ENCODE results near the gene TRIM62. TPM values are rescaled to one million over a fixed set of nuclear protein-coding genes. Genes with fewer than 3 reads are reported as not detected.

Gene TRIM62
- total RNA-seq, 2 donors from 2014 or later: 4.1 to 8.1 TPM

DNA sequence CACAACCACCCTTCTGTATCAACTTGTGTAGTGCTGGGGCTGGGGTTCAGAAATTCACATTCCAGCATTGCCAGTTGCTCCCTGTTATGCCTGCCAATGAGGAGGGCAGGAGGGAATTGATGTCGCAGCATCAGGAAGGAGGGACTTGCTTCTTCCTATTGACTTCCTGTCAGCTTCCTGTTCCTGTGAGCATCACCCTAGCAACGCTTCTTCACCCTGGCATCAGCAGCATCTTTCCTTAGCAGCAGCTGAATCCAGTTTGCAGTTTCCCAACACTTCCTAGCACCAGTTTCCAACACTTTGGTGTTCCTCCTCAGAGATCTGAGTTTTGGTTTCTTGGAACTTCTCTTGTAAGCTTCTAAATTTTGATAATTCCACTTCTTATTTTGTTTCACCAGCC is 8.9 kb upstream of the TRIM62 start:
- DNase-seq (no peak), ATAC-seq (replicated peaks in 1 of 2) (no peak)
- Mint-ChIP-seq H3K27ac (no peak overlapping the region), H3K36me3 (ENCODE audit: insufficient read depth in 2 of 2) (no peaks in the 10 kb centered on the region), H3K9me3 (no peaks in the 10 kb centered on the region), H3K27me3 (ENCODE audit: low read depth) (peaks cover 12% of the 10 kb centered on the region), H3K4me1 (ENCODE audit: low read depth) (no peaks in the 10 kb centered on the region), H3K4me3 (no peak overlapping the region)

DNA sequence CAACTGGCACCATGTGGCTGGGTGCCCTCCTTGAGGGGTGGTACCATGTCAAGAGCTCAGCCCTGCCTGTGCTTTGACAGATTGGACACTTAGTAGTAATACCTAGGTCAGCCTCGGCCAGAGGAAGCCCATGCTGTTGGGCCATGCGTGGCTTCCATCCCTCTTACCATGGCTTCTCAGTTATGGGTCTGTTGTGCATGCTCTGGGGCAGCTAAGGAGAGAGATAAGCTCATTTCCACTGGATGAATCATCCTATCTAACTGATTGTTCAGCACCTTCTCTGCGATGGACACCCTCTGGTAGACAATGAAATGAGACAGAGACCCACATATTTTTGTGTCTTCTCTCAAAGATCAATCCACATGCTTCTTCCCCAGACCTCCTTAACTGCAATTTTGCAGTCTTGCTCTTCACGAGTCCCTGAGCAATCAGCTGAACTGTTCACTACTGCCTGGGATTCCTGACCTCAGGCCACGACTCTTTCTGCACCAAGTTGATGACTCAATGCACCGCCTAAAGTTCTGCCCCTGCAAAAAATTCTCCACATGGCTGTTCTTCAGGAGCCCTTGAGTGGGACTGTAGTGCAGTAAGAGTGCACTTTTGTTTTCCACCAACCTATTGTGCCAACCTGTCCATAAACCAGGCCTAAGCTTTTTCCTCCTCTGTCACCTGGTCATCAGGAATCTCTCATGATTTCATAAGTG is 6.9 kb upstream of the TRIM62 start:
- H3K36me3 Mint-ChIP-seq (ENCODE audit: insufficient read depth in 2 of 2): no peaks in the 10 kb centered on the region
- H3K9me3 Mint-ChIP-seq: no peaks in the 10 kb centered on the region
- H3K27ac Mint-ChIP-seq: no peak overlapping the region
- DNase-seq (no peak), ATAC-seq (replicated peaks in 1 of 2) (no peak)
- H3K4me3 Mint-ChIP-seq: no peak overlapping the region
- peaks cover 16% of the 10 kb centered on the region for H3K27me3 Mint-ChIP-seq (ENCODE audit: low read depth)
- no peaks in the 10 kb centered on the region for H3K4me1 Mint-ChIP-seq (ENCODE audit: low read depth)

DNA sequence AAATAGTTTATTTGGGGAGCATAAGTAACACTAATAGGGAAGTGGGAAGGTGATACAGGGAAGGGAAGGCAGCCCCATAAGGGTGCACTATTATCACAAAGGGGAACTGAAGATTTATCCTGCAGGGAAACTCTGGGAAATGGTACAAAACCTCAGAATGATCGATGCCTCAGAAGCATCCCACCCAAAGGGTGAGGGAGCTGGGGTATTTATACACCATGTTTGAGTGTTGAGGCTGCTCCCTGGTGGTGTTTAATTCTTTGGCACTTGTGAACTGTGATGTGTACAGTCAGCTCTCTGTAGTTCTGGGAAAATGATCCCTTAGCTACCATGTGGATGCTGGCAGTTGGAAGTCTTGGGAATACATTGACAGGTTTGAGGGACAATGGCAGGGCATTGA is 5.1 kb upstream of the TRIM62 start:
- no peaks in the 10 kb centered on the region for H3K9me3 Mint-ChIP-seq
- H3K36me3 Mint-ChIP-seq (ENCODE audit: insufficient read depth in 2 of 2): no peaks in the 10 kb centered on the region
- no peak overlapping the region for H3K4me3 Mint-ChIP-seq
- no peak for ATAC-seq (replicated peaks in 1 of 2)
- DNase-seq: no peak
- H3K4me1 Mint-ChIP-seq (ENCODE audit: low read depth): peaks cover 9% of the 10 kb centered on the region
- no peak overlapping the region for H3K27ac Mint-ChIP-seq
- peaks cover 25% of the 10 kb centered on the region for H3K27me3 Mint-ChIP-seq (ENCODE audit: low read depth)

DNA sequence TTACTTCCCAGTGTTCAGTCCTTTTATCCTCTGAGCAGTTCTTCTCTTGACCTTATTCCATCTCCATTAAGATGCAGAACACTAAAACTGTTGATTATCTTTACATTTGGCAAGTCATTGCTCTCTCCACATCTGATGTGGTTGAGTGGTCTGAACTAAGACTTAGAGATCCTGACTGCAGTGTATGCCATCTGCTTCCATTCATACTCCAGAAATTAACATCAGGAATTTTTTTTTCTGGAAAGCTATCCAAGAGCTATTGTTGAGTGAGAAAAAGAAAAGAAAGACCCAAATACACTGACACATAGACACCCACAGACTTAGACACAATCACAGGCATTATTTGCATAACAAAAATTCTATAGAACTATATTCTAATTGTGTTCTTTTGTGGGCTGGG is 3.7 kb upstream of the TRIM62 start:
- H3K9me3 Mint-ChIP-seq: no peaks in the 10 kb centered on the region
- H3K36me3 Mint-ChIP-seq (ENCODE audit: insufficient read depth in 2 of 2): peaks cover 3% of the 10 kb centered on the region in 2 donors
- ATAC-seq (replicated peaks in 1 of 2) (no peak), DNase-seq (no peak)
- no peak overlapping the region for H3K4me3 Mint-ChIP-seq
- H3K27ac Mint-ChIP-seq: no peak overlapping the region
- peaks cover 15% of the 10 kb centered on the region for H3K4me1 Mint-ChIP-seq (ENCODE audit: low read depth)
- H3K27me3 Mint-ChIP-seq (ENCODE audit: low read depth): peaks cover 25% of the 10 kb centered on the region

DNA sequence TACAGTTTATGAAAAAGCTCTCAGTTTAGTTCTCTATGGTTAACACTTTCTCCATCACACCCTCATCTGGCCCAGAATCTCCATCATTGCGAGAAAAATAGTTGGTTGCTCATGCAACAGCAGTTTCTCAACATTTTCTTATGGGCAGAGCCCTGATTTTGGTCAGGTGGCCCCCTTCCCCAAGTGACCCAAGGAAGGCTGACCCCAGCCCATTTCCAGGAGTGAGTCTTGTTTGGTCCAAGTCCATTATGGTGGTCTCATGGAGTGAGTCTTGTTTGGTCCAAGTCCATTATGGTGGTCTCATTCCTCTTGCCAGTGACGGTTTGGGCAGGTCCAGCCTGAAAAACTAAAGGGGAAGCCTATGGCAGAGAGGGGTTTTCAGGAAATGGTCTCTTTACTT is 1.5 kb upstream of the TRIM62 start:
- H3K27ac Mint-ChIP-seq: no peak overlapping the region
- peaks cover 25% of the 10 kb centered on the region for H3K27me3 Mint-ChIP-seq (ENCODE audit: low read depth)
- no peaks in the 10 kb centered on the region for H3K9me3 Mint-ChIP-seq
- ATAC-seq (replicated peaks in 1 of 2) (no peak), DNase-seq (no peak)
- peak overlapping the region in 1 of 2 donors; percentile 33 for H3K4me3 Mint-ChIP-seq
- H3K36me3 Mint-ChIP-seq (ENCODE audit: insufficient read depth in 2 of 2): peaks cover 3% of the 10 kb centered on the region in 2 donors
- H3K4me1 Mint-ChIP-seq (ENCODE audit: low read depth): peaks cover 29% of the 10 kb centered on the region

DNA sequence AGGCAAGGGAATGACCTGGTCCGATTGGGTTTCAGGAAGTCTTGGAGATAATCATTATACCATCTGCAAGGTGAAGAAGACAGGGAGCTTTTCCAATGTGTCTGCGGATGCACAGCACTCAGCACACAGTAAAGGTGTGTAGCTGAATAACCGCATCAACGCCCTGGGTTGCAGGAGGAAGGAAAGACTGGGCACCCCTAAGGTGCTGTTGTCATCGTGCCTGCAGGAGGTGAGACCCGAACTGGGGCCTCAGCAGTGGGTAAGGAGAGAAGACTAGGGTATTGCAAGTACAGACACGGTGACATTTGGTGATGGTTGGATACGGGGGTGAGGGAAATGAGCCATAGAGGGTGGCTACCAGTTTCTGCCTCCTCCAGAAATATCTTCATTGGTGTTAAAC is 1.1 kb upstream of the TRIM62 start:
- Mint-ChIP-seq H3K4me3 (peak overlapping the region; percentile 83 to 93), H3K36me3 (ENCODE audit: insufficient read depth in 2 of 2) (peaks cover 3% of the 10 kb centered on the region in 2 donors), H3K27me3 (ENCODE audit: low read depth) (peaks cover 25% of the 10 kb centered on the region), H3K27ac (no peak overlapping the region), H3K4me1 (ENCODE audit: low read depth) (peaks cover 31% of the 10 kb centered on the region), H3K9me3 (no peaks in the 10 kb centered on the region)
- ATAC-seq (replicated peaks in 1 of 2): no peak
- no peak for DNase-seq

DNA sequence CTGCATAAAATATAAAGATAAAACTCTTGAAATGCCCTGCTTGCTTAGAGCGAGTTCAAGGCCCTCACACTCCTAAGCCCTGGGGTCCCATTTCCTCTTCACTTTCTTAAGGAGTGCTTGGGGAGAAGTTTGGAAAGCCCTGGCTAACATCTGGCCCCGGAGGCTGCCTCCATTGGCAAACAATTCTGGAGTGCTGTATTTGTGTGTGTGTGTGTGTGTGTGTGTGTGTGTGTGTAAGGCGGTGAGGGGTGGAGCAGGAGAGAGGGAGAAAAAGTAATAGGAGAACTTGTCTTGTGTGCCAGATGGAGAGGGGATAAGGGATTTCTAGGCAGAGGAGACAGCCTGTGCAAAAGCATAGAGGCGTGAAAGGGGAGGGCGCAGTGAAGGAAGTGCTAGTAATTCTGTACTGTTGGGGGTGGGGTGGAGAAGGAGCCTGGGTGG is 578 bp upstream of the TRIM62 start:
- Mint-ChIP-seq H3K4me1 (ENCODE audit: low read depth) (peaks cover 31% of the 10 kb centered on the region), H3K4me3 (peak overlapping the region; percentile 83 to 93), H3K27ac (no peak overlapping the region), H3K36me3 (ENCODE audit: insufficient read depth in 2 of 2) (peaks cover 3% of the 10 kb centered on the region in 2 donors), H3K9me3 (no peaks in the 10 kb centered on the region), H3K27me3 (ENCODE audit: low read depth) (peaks cover 25% of the 10 kb centered on the region)
- DNase-seq (no peak), ATAC-seq (replicated peaks in 1 of 2) (no peak)

DNA sequence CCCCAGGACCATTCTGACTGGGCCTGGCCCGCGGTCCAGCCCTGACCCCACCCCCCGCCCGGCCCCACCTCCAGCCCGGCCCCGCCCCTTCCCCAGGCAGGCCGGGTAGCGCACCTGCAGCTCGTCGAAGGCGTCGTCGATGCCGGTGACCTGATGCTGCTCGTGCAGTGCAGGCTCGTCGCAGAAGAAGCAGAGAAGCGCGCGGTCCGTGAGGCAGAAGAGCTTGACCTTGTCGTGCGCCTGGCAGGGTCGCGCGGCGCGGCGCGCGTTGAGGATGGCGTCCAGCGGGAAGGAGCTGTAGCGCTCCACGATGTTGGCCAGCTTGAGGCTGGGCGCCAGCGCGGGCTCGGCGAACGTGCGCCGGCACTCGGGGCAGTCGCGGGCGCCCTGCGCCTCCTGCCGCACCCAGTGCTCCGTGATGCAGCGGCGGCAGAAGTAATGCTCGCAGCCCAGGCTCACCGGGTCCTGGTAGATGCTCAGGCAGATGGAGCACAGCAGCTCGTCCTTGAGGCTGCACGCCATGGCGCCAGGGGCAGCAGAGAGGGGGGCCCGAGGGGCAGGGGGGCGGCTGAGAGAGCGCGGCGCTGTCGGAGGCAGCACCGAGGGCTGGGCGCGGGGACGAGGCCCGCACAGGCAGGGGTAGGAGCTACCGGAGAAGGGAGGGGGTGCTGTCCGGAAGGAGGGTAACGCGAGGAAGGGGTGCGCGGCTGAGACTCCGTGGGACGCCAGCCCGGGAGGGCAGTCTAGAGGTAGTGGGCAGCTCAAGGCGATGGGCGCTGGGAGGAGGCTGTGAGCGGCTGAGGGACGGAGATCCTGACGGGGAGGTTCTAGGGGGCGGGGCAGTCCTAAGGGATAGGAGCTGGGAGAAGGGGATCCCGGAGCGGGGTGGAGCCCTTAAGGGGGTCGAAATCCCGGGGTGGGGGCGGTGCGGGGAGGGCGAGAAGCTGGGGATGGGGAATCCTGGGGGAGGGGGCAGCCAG is 642 bp downstream of the TRIM62 start:
- Mint-ChIP-seq H3K9me3 (no peaks in the 10 kb centered on the region), H3K4me3 (peak overlapping the region; percentile 83 to 93), H3K36me3 (ENCODE audit: insufficient read depth in 2 of 2) (peaks cover 3% of the 10 kb centered on the region in 2 donors), H3K4me1 (ENCODE audit: low read depth) (peaks cover 31% of the 10 kb centered on the region), H3K27me3 (ENCODE audit: low read depth) (peaks cover 25% of the 10 kb centered on the region), H3K27ac (no peak overlapping the region)
- ATAC-seq (replicated peaks in 1 of 2) (peak; percentile 90 to 92), DNase-seq (peak; percentile 86 to 88)

DNA sequence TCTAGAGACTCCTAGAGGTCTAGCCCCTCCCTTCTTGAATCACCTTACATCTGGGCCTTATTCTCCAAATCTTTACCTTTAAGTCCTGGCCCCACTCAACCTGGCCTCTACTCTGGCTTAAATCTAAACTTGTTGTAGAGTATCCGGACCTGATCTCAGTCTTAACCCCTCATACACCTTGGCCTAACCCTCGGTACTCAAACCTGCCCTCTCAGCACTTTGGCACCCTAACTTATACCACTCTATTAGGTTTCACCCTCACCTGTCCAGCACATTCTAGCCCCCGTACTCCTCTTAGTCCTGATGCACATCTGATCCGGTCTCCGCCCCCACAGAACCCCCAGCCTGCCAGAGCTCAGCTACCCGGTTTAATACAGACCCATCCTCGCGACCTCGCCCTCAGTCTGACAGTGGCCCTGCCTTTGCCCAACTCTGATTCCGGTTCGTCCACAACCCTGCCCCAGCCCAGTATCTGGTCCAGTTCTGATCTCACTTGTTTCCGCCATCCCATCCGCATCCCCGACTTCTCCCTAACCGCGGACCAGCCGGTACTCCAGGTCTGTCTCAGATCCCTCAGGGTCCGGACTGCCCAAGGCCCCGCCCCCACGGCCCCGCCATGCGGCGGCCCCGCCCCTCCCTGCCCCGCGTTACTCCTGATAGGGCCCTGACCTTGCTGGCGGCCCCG is 1.5 kb downstream of the TRIM62 start:
- Mint-ChIP-seq H3K27me3 (ENCODE audit: low read depth) (peaks cover 21% of the 10 kb centered on the region), H3K4me3 (peak overlapping the region; percentile 83 to 93), H3K36me3 (ENCODE audit: insufficient read depth in 2 of 2) (peaks cover 3% of the 10 kb centered on the region in 2 donors), H3K4me1 (ENCODE audit: low read depth) (peaks cover 31% of the 10 kb centered on the region), H3K9me3 (no peaks in the 10 kb centered on the region), H3K27ac (no peak overlapping the region)
- no peak for DNase-seq
- no peak for ATAC-seq (replicated peaks in 1 of 2)

DNA sequence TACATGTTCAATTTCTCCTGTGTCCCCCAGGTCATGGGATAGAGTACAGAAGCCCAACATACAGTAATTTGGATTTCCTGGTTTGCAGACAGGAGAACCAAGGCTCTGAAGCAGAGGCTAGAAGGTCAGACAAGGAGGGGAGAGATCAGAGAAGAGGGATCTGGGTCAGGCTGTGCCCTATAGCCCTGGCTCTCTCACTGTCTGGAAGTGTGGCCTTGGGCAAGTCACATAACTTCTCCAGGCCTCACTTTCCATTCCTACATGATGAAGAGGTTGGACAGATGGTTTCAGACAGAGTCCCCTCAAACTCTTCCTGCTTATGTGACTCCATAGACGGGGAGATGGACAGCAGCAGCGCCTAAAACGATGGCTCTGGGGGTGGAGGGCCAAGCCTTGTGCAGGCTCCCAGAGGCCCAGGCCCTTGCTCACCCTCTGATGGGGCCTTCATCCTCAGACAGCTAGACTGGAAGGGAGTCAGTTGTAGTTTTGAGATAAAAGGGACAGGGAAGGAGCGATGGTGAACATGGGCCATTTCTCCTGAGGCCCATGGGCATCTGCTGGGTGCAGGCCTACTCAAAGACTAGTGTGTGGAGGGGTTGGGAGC is 2.9 kb downstream of the TRIM62 start:
- H3K4me3 Mint-ChIP-seq: no peak overlapping the region
- peaks cover 31% of the 10 kb centered on the region for H3K4me1 Mint-ChIP-seq (ENCODE audit: low read depth)
- peaks cover 17% of the 10 kb centered on the region for H3K27me3 Mint-ChIP-seq (ENCODE audit: low read depth)
- H3K36me3 Mint-ChIP-seq (ENCODE audit: insufficient read depth in 2 of 2): peaks cover 3% of the 10 kb centered on the region in 2 donors
- no peaks in the 10 kb centered on the region for H3K9me3 Mint-ChIP-seq
- H3K27ac Mint-ChIP-seq: no peak overlapping the region
- no peak for ATAC-seq (replicated peaks in 1 of 2)
- no peak for DNase-seq

DNA sequence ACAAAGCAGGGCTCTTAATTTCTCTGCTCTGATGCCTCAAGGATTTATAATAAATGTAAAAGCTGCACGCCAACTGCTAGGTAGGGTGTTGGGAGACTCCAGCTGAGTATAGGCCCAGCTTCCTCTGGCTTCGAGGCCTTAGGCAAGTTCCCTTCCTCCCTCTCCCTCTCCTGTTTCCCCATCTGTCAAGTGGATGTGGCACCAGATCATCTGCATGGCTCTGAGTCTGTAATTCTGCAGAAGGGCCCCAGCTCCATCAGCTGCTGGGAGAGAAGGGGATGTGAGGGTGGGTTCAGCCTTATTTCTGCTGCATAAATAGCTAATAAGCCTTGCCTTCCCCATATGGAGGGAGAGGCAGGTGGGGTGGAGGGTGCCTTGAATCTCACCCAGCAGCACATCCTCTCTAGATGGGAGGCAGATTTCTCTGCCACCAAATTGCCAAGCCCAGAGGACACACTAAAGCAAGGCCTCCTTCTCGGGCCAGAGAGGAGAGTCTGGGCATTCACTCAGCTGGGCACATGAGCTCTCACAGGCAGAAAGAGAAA is 3.8 kb downstream of the TRIM62 start:
- Mint-ChIP-seq H3K4me3 (no peak overlapping the region), H3K36me3 (ENCODE audit: insufficient read depth in 2 of 2) (peaks cover 3% of the 10 kb centered on the region in 2 donors), H3K27ac (no peak overlapping the region), H3K9me3 (no peaks in the 10 kb centered on the region), H3K27me3 (ENCODE audit: low read depth) (peaks cover 9% of the 10 kb centered on the region), H3K4me1 (ENCODE audit: low read depth) (peaks cover 30% of the 10 kb centered on the region)
- DNase-seq (no peak), ATAC-seq (replicated peaks in 1 of 2) (no peak)

DNA sequence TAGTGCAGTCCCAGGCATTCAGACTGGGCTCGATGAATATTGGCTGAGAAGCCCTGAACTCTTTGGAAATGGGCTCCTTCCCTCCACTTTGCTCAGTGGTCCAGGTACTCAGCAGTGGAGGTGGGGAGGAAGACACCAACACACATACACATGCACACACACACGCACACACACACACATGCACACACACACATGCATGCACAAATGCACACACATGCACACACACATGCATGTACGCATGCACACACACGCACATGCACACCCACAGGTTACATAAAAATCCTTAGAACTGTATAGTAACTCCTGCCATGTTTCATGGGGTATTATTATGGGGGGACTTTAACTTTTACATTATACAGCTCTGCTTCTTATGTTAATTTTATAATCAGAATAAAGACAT is 5.0 kb downstream of the TRIM62 start:
- no peak overlapping the region for H3K4me3 Mint-ChIP-seq
- ATAC-seq (replicated peaks in 1 of 2) (no peak), DNase-seq (no peak)
- H3K4me1 Mint-ChIP-seq (ENCODE audit: low read depth): peaks cover 22% of the 10 kb centered on the region
- H3K27ac Mint-ChIP-seq: no peak overlapping the region
- H3K36me3 Mint-ChIP-seq (ENCODE audit: insufficient read depth in 2 of 2): peaks cover 3% of the 10 kb centered on the region in 2 donors
- H3K27me3 Mint-ChIP-seq (ENCODE audit: low read depth): no peaks in the 10 kb centered on the region
- H3K9me3 Mint-ChIP-seq: no peaks in the 10 kb centered on the region
